Stimulated activated CD8-positive, alpha-beta memory T cell treated with anti-CD3 and anti-CD28 coated beads, Interleukin-15, amount 100 ng/mL, for 24 hours (primary cell): Measurements from ENCODE around the gene GRK5.

Source experiments
- DNase-seq: peaks from one replicate; pipeline ENCODE4 v3.0.0-alpha.2; 2020; ENCODE audit warnings: low read depth

GRK5 gene

DNA sequence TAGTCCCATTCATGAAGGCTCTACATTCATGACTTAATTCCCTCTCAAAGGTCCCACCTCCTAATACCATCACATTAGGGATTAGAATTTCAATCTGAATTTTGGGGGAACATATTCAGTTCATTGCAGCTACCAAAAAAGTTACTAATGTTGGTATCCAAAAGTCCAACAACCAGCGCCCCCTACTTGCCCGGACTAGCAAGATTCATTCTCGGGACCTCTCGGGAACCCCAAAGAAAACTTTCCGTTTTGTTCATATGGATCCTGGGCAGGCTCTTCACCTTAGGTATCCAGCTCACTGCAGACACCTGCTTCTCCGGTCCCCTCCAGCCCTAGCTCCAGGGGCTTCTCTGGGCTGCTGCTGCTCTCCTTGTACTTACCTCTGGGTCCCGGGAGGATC is 8.9 kb upstream of the GRK5 start:
- no peak for DNase-seq

DNA sequence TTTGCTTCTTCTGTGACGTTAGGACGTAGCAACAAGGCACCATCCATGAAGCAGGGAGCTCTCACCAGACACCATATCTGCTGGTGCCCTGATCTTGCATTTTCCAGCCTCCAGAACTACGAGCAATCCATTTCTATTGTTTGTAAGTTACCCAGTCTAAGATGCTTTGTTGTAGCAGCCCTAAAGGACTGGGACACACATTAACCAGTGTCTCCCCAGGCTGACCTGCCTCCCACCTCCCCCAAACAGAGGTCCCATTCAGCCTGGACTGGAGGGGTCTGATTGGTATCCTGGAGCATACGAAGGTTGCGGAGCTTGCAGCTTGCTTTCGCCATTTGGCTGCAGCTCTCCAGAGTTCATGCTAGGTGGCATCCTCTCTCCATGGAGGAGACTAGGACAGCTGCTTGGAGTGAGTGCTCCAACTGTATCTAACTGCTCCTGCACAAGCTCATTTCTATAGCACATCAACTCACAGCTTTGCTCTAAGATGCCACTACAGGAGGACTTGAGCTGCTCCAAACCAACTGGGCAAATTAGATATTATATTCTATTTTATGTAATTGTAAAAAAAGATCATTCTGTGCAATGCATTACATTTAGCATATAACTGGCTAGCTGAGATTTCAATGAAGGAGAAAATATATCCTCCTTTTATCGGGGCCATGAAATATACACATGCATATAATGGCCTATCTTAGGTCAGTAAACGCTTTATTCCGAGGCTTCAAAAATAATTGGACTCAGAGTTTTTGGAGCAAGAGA is 8.0 kb upstream of the GRK5 start:
- no peak for DNase-seq

GRCh38 chr10:119201233-119201632 is 6.1 kb upstream of the GRK5 start:
- no peak for DNase-seq

DNA sequence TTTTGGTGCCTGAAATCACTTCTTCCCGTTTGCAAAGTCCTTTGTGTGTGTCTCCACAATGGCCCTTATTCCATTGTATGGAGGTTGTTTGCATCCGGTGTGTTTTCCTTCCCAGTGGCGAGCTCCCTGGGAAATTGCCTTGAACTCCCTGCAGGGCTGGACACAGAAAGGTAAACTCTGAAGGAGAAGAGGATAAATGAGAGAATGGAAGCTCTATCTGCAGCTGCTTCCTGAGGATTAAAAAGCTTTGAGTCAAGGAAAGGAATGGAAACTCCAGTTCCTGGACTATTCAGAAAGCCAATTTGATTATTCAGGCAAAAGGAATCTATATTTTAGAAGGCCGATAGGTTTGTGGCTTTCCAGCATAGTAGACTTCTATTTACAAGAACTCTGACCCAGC is 4.4 kb upstream of the GRK5 start:
- no peak for DNase-seq

GRCh38 chr10:119205894-119206602 is 1.3 kb upstream of the GRK5 start:
- no peak for DNase-seq

DNA sequence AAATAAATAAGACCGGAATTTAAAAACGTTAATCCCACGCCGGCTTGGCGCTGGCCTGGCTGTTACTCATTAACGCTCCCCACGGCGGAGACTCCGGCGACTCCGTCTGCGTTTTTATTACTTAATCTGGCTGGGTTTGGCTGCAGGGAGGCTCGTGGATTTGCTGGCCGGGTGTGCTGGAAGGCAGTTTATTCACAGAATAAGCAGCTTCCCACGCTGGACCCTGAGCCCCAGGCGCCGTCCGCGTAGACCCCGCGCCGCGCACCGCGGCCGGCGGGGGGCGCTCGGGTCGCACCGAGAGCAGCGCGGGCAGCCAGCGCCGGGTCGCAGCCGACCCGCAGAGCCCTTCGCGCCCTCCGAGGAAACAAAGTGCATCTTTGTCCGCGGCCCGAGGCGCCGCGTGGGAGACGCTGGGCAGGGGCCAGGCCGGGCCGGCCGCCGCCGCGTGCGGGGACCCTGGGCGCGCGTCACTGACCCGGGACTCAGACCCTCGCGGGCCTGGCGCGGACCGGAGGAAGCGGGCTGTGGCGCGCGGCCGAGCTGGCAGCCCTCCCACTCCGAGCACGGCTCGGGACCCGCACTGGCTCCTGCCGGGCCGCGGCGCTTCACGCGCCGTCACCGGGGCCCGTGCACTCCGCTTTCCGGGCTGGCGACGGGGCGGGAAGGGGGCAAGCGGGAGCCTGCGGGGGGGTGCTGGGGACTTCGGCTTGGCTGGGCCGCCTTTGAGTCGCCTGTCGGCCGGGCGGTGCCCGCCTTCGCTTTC is 587 bp upstream of the GRK5 start:
- peak; percentile 54 for DNase-seq

DNA sequence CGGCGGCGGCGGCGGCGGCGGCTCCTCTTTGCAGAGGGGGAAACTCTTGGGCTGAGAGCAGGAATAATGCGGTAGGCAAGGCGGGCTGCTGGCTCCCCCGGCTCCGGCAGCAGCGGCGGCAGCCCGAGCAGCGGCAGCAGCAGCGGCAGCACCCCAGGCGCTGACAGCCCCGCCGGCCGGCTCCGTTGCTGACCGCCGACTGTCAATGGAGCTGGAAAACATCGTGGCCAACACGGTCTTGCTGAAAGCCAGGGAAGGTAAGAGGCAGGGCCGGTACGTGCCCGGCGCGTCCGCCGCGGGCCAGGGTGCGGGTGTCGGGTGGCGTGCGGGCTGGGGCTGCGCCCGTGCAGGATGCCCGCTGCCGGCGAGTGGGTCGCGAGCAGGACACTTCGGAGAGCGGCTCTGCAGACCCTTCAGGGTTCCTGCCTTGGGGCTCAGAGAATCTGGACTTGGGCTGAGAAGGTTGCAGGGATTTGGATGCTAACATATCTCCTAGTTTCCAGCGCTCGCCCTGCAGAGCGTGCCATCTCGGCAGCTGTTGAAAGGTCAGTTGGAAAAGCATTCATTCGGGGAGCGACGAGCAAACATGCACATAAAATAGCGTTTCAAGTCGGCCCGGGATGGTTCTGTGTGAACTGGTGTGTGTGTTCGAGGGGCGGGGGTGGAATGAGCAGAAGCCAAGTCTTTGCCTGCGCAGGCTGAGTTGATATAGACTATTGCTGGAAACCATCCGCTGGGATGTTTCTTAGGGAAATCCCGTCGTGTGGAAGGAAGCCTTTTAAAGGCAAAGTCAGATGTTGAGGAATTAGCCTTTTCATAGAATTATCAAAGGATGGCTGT is 562 bp downstream of the GRK5 start:
- DNase-seq, result peak; percentile 11

- no peak for DNase-seq
These were observed 1.2 kb downstream of the GRK5 start for GRCh38 chr10:119208553-119208940.

DNA sequence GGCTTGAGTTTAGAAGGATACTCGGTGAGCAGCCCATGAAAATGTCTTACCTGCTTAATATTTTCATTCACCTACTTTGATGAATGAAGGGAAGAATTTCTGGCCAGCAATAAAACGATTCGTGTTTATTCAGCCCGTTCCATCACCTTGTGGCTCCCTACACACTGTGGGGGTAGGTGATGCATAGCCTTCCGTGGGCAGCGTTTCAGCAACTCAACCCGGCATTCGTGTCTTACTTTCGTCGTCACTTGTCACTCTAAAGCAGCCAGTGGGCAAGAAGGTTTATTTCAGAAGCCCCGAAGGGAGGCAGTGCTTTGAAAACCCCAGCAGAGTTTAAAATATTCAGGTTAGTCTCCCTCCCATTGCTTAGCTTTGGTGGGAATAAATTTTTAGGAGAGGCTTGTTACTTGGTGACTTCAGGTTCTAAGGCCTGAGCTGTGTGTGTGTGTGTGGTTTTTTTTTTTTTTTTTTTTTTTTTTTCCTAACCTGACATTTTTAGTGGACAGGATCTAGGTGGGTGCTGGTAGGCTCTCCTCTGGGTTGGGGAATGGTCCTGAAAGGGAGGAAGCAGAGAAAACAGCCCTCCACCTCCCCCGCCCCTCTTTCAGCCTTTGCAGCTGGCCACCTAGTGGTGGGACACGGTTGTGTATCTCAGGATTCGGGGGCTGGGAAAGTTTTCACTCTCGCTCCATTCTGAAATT is 1.8 kb downstream of the GRK5 start:
- peak; percentile 32 for DNase-seq

DNA sequence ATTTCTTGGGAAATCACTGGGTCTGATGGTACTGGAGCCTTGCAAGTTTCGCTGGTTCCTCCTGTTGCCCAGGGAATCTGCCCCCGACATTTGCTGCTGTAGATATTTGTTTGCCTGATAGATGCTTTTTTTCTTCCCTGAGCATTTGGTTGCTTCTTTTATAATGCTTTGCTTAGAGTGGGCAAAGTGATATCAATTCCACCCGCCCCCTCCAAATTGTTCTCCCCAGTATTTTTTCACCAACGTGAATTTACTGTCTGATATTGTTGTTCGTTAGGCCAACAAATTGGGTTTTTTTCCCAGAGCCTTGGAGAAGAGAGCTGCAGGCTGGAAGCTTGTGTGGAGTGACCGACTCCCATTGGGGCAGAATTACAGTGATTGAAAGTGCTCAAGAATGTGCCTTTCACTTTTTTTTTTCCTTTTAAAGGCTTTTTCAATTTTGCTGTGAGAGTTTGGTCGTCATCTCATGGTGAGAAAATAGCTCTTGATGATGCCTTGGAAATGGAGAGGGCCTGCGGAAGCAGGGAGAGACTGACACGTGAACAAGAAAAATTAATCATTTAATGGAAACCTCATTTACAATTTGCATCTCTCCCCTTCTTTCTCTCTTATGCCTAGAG is 2.5 kb downstream of the GRK5 start:
- no peak for DNase-seq

- DNase-seq, result no peak
These were observed 3.3 kb downstream of the GRK5 start for GRCh38 chr10:119210633-119211032.

DNA sequence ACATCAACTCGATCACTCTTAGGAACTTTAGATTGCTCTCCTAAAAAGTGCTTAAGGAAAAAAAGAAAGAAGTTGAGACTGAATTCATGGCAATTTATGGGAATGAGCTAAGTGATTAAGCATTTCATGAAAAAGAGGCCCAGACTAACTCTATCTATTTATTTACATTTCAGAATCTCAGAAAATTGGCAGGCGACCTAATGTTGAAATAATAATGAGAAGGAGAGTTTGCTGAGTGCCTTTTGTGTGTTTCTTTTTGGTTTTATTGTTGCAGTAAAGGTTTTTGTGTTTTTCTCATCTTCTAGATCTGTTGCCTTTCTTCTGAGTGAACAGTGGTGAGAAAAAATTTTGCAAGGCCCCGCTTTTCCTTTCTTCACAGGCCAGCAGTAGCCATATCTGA is 3.8 kb downstream of the GRK5 start:
- DNase-seq, result no peak

DNA sequence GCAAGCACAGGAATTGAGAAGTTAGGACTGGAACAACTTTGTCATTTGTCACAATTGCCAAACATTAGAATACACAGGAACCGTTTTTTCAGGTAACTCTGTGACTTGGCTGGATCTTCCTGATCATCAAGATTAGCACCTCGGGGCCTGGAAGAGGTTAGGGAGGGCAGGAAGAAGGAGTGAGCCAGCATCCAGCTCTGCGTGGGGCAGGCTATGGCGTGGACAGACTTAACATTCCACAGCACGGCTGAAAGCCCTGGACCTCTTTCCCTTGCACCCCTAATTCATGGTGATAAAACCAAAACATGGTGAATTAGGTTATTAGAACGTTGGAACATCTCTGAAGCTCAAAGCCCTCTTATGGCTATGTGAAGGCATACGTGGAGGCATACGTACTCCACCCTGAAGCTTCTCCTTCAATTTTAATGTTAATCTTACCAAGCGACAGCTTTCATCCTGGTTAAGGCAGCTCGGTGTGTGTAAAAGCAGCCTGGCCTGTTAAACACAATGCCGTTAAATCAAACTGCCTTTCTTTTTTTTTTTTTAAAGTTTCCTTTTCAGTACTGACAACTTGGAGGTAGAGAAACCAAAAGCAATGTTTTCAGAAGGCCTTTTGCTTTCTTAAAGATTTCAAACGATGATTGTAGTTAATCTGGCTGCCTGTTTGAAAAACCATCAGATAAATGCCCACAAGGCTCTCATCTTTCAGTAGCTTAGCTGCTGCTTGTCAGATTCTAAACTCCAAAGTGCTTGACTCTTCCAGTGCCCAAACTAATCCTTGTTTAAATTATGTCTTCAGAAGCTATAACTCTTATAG is 4.5 kb downstream of the GRK5 start:
- no peak for DNase-seq

GRCh38 chr10:119215371-119215770 is 8.0 kb downstream of the GRK5 start:
- DNase-seq, result no peak

- no peak for DNase-seq
These were observed 8.8 kb downstream of the GRK5 start for GRCh38 chr10:119216127-119216526.

DNA sequence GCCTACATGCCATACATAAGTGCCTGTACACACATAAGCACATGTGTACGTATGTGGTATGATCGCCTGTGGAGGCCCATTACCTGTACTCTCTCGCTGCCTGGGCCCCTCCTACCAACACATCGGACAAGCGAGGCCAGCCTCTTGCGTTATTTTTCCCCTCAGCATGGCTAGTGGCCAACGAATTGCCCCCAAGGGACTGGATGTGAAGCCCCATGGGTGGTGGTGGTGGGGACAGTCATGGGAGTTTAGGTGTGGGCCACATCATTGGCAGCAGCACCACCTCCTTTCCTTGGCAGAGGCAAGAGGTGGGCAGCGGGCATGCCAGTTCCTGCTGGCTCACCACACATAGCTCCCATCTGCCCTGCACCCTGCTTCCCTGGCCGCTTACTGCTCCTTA is 10.0 kb downstream of the GRK5 start:
- DNase-seq, result no peak

- no peak for DNase-seq
These were observed 10.7 kb downstream of the GRK5 start for GRCh38 chr10:119217991-119218490.

GRCh38 chr10:119219871-119220270 is 12.5 kb downstream of the GRK5 start:
- DNase-seq, result no peak

DNA sequence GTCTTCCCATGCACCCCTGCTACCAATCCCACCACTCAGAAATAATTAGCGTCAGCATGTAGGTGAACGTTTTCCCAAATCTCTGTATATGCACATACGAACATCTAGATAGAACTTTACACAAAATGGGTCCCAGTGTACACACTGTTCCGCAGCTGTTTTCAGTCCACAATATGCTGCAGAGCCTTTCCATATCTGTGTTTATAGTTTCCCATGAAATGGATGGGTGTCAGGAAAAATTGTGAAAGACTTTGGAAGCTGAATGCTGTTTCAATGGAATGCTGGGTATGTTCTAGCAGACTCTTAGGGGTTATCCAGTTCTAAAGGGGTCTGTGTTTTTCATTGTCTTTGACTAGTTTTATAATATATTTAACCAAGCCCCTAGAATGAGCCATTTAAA is 13.8 kb downstream of the GRK5 start:
- DNase-seq, result no peak

DNA sequence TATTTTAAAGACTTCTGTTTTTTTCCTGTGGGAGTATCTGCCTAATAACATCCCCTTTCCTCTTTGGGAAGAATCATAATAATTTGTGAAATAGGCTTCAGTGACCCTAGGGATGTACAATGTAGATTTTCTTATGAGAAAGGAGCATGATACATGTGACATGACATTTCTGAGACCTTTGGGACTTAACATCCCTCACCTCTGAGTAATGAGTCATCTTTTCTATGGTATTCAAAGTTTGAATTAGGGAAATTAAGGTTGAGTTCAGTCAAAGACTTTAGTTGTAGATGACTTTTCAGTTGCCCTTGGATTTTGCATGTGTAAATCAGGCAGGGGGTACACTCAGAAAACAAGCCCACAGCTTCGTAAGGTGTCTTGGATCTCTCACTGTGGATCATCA is 14.3 kb downstream of the GRK5 start:
- no peak for DNase-seq
